ENCODE measurements around the gene FAM163B. TPM values are rescaled to one million over a fixed set of nuclear protein-coding genes. Genes with fewer than 3 reads are reported as not detected.

Gene FAM163B
- total and polyA plus RNA-seq, 9 of the 15 experiments (the other 6 are each of a cell fraction or from before 2014, with no cell fraction given), result not detected

- TF ChIP-seq ZKSCAN8 (CRISPR knock-in tag; IDR thresholded peaks at IDR 0.05), result peak; percentile 67; the same call in 1 of the 2 replicates
- peak; percentile 94 for TF ChIP-seq ZNF263 (CRISPR knock-in tag; IDR thresholded peaks at IDR 0.05; ENCODE audit: borderline replicate concordance)
- no peak for TF ChIP-seq SFPQ (IDR thresholded peaks at IDR 0.05; ENCODE audit: low read depth, low read length)
- FAIRE-seq (no peak), ATAC-seq (peak; percentile 55; the same call in 2 of the 3 replicates), DNase-seq (ENCODE audit: extremely low read depth in 1 of 4, low spot score in 3 of 4) (no peak)
- ChIA-PET POLR2A (interaction anchor here (0.6 kb wide), 1 partner anchor 10 kb away, joined by 3 read pairs; no protein-coding TSS in a partner anchor), CTCF (ENCODE audit: low intra/inter-chr PET ratio) (no interaction called here)
- H3K36me3 ChIP-seq (ENCODE audit: control insufficient read depth, insufficient read depth, low read length), result no peaks in the 10 kb centered on the region
- H3K27me3 ChIP-seq (ENCODE audit: control insufficient read depth in 2 of 2, insufficient read depth in 2 of 2, low read length in 2 of 2), result peaks cover 29 to 79% of the 10 kb centered on the region in 2 experiments; a peak in 4 of 5 replicates
- peaks cover 28% of the 10 kb centered on the region; the same call in 1 of the 2 replicates for H4K20me1 ChIP-seq (replicated peaks; ENCODE audit: control insufficient read depth, insufficient read depth, low read length)
- BruUV-seq (replicated peaks), result no TSS peak
- no peak overlapping the region for H3K4me2 ChIP-seq (ENCODE audit: insufficient read depth, low read length)
- WGBS (ENCODE audit: insufficient coverage, low coverage, missing lambda C conversion rate), result 4% methylated on average over 21 of the region's 23 CpGs
- in situ Hi-C loops (cut with MboI), result no loop called here
- intact Hi-C loops (cut with micrococcal nuclease), result no loop called here
- H3K4me1 ChIP-seq (replicated peaks in 1 of 2; ENCODE audit: control insufficient read depth in 2 of 2, insufficient read depth in 2 of 2, low read length in 2 of 2), result peaks cover 0 to 20% of the 10 kb centered on the region in 2 experiments; a peak in 2 of 5 replicates
- H3K9ac ChIP-seq (ENCODE audit: insufficient read depth in 1 of 2, low read depth in 2 of 2, low read length in 2 of 2), result no peak overlapping the region
- no peaks in the 10 kb centered on the region for H3K79me2 ChIP-seq (ENCODE audit: control insufficient read depth, insufficient read depth, low read length)
- no peak overlapping the region for H3K4me3 ChIP-seq
- no peaks in the 10 kb centered on the region for H3K9me1 ChIP-seq (ENCODE audit: control insufficient read depth, insufficient read depth, low read length)
- H3K27ac ChIP-seq (ENCODE audit: extremely low read depth, low read depth, low read length), result no peak overlapping the region
- H3K9me3 ChIP-seq (replicated peaks; ENCODE audit: control insufficient read depth, insufficient read depth, low read depth, low read length), result no peaks in the 10 kb centered on the region
- no peak overlapping the region for H2AFZ ChIP-seq (ENCODE audit: low read depth, low read length)
These were observed 32.9 kb downstream of the FAM163B start for GRCh38 chr9:133576031-133576874.

All from K562 (cell line).